ENCODE results near the gene STX5.

The STX5 gene

DNA sequence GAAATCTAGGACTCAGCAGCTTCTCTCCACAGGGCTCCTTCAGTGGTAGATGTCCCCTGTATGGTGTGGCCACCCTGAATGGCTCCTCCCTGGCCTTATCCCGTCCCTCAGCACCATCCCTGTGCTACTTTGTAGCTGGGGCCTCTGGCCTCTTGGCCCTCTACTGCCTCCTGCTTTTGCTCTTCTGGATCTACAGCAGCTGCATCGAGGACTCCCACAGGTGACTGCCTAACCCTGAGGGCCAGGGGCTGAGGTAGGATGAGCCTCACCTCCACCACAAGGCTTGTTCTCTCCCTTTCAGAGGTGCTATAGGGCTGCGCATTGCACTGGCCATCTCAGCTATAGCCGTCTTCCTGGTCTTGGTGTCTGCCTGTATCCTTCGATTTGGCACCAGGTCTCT is 42.9 kb downstream of the STX5 start:
- Histone ChIP-seq H3K4me2 (ENCODE audit: insufficient read depth, low read length) (peak overlapping the region; percentile 92), H3K79me2 (ENCODE audit: insufficient read depth, low read length) (peaks cover 59% of the 10 kb centered on the region), H3K9ac (ENCODE audit: low read depth, low read length) (peak overlapping the region; percentile 83; the same call in 1 of the 2 replicates)

DNA sequence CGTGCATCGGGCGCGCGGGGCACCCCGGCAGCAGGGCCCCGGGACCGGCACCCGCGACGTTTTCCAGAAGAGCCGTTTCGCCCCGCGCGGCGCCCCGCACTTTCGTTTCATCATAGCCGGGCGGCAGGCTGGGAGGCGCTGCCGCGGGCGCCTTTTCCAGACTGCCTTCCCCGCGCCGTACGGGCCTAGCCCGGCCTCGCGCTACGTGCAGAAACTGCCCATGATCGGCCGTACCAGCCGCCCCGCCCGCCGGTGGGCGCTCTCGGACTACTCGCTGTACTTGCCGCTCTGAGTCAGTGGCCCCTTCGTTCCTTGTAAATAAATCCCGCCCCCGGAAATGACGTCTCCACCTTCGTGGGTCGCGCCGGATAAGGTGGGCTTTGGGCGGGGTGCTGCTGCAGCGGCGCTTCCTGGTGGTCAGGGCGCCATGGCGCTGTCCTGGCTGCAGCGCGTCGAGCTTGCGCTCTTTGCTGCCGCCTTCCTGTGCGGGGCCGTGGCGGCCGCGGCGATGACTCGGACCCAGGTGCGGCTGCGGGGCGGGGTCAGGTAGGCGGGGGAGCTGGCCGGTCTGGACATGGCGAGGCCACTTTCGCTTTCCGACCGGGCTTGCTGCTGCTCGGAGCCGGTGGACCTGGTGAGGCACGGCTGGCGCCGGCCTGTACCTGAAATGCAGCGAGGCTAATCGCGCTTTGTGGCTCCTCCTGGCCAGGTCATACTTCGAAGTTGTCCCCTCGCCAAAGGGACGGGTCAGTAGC is 44.7 kb downstream of the STX5 start, which contains the start of gene TMEM179B:
Gene TMEM179B (plus strand): TSS at position 398 of the 755 bp plus-strand sequence. CDS start 30 bp downstream, at position 428.
- DNase-seq, result peak; percentile 98
- Histone ChIP-seq H3K4me1 (ENCODE audit: insufficient read depth, low read length) (peaks cover 50% of the 10 kb centered on the region), H3K9ac (ENCODE audit: low read depth, low read length) (peak within 1 kb of the TSS; percentile 83), H3K4me3 (ENCODE audit: low read depth in 1 of 2, low read length in 2 of 2) (peak within 1 kb of the TSS; percentile 88 to 93), H3K36me3 (ENCODE audit: insufficient read depth, low read length) (peaks cover 56% of the 10 kb centered on the region), H3K9me3 (ENCODE audit: insufficient read depth, low read length, severe bottlenecking) (no peaks in the 10 kb centered on the region), H3K27me3 (ENCODE audit: insufficient read depth, low read length, poor library complexity) (no peaks in the 10 kb centered on the region), H2AFZ (ENCODE audit: low read depth, low read length) (peak within 1 kb of the TSS; percentile 83), H3K79me2 (ENCODE audit: insufficient read depth, low read length) (peaks cover 57% of the 10 kb centered on the region), H3K27ac (ENCODE audit: low read length) (peak within 1 kb of the TSS; percentile 86), H4K20me1 (ENCODE audit: insufficient read depth, low read length) (no peaks in the 10 kb centered on the region), H3K4me2 (ENCODE audit: insufficient read depth, low read length) (peak within 1 kb of the TSS; percentile 92)
- peak; percentile 72 for ATAC-seq (ENCODE audit: insufficient read depth, low read depth)
- no peak for TF ChIP-seq EZH2 (IDR thresholded peaks at IDR 0.05; ENCODE audit: borderline replicate concordance, low read depth, low read length, severe bottlenecking)
- TF ChIP-seq, protein P1, sequence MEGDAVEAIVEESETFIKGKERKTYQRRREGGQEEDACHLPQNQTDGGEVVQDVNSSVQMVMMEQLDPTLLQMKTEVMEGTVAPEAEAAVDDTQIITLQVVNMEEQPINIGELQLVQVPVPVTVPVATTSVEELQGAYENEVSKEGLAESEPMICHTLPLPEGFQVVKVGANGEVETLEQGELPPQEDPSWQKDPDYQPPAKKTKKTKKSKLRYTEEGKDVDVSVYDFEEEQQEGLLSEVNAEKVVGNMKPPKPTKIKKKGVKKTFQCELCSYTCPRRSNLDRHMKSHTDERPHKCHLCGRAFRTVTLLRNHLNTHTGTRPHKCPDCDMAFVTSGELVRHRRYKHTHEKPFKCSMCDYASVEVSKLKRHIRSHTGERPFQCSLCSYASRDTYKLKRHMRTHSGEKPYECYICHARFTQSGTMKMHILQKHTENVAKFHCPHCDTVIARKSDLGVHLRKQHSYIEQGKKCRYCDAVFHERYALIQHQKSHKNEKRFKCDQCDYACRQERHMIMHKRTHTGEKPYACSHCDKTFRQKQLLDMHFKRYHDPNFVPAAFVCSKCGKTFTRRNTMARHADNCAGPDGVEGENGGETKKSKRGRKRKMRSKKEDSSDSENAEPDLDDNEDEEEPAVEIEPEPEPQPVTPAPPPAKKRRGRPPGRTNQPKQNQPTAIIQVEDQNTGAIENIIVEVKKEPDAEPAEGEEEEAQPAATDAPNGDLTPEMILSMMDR (IDR thresholded peaks at IDR 0.05; ENCODE audit: borderline replicate concordance, extremely low read depth, low read length, poor library complexity, severe bottlenecking), result peak; percentile 72

More for the DNA sequence above, 42.9 kb downstream of the STX5 start:
- Histone ChIP-seq H3K4me3 (ENCODE audit: low read depth in 1 of 2, low read length in 2 of 2) (peak overlapping the region in 1 of 2 experiments; percentile 93; a peak in 2 of 4 replicates), H3K4me1 (ENCODE audit: insufficient read depth, low read length) (peaks cover 61% of the 10 kb centered on the region), H4K20me1 (ENCODE audit: insufficient read depth, low read length) (no peaks in the 10 kb centered on the region), H3K27ac (ENCODE audit: low read length) (no peak overlapping the region), H2AFZ (ENCODE audit: low read depth, low read length) (no peak overlapping the region), H3K36me3 (ENCODE audit: insufficient read depth, low read length) (peaks cover 60% of the 10 kb centered on the region), H3K9me3 (ENCODE audit: insufficient read depth, low read length, severe bottlenecking) (no peaks in the 10 kb centered on the region), H3K27me3 (ENCODE audit: insufficient read depth, low read length, poor library complexity) (no peaks in the 10 kb centered on the region)
- DNase-seq (no peak), ATAC-seq (ENCODE audit: insufficient read depth, low read depth) (no peak)
- TF ChIP-seq EZH2 (IDR thresholded peaks at IDR 0.05; ENCODE audit: borderline replicate concordance, low read depth, low read length, severe bottlenecking), result no peak
- TF ChIP-seq, protein P1 (IDR thresholded peaks at IDR 0.05; ENCODE audit: borderline replicate concordance, extremely low read depth, low read length, poor library complexity, severe bottlenecking), result peak; percentile 13

DNA sequence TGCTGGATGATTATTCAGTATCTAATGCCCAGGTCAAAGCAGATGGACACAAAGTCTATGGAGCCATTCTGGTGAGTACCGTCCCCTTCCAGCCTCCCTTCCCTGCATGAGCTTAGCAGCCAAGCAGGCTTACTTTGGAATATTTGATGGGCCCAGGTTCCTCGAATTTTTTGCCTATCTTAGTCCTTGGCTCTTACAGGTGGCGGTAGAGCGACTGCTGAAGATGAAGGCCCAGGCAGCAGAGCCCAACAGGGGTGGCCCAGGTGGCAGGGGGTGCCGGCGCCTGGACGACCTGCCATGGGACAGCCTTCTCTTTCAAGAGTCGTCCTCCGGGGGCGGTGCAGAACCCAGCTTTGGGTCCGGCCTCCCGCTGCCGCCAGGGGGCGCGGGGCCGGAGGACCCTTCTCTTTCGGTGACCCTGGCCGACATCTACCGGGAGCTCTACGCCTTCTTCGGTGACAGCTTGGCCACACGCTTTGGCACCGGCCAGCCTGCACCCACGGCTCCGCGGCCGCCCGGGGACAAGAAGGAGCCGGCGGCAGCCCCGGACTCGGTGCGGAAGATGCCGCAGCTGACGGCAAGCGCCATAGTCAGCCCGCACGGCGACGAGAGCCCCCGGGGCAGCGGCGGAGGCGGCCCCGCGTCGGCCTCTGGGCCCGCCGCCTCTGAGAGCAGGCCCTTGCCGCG is 45.4 kb downstream of the STX5 start:
- H3K4me2 ChIP-seq (ENCODE audit: insufficient read depth, low read length), result peak overlapping the region; percentile 92
- H4K20me1 ChIP-seq (ENCODE audit: insufficient read depth, low read length), result no peaks in the 10 kb centered on the region
- peak overlapping the region; percentile 88 to 93; a peak in 3 of 4 replicates for H3K4me3 ChIP-seq (ENCODE audit: low read depth in 1 of 2, low read length in 2 of 2)
- no peaks in the 10 kb centered on the region for H3K9me3 ChIP-seq (ENCODE audit: insufficient read depth, low read length, severe bottlenecking)
- peak overlapping the region; percentile 83 for H2AFZ ChIP-seq (ENCODE audit: low read depth, low read length)
- DNase-seq (peak; percentile 85), ATAC-seq (ENCODE audit: insufficient read depth, low read depth) (peak; percentile 73)
- H3K9ac ChIP-seq (ENCODE audit: low read depth, low read length), result peak overlapping the region; percentile 83
- no peaks in the 10 kb centered on the region for H3K27me3 ChIP-seq (ENCODE audit: insufficient read depth, low read length, poor library complexity)
- H3K36me3 ChIP-seq (ENCODE audit: insufficient read depth, low read length), result peaks cover 57% of the 10 kb centered on the region
- peaks cover 51% of the 10 kb centered on the region for H3K79me2 ChIP-seq (ENCODE audit: insufficient read depth, low read length)
- no peak for TF ChIP-seq EZH2 (IDR thresholded peaks at IDR 0.05; ENCODE audit: borderline replicate concordance, low read depth, low read length, severe bottlenecking)
- TF ChIP-seq, protein P1 (IDR thresholded peaks at IDR 0.05; ENCODE audit: borderline replicate concordance, extremely low read depth, low read length, poor library complexity, severe bottlenecking), result peak; percentile 96
- peaks cover 47% of the 10 kb centered on the region for H3K4me1 ChIP-seq (ENCODE audit: insufficient read depth, low read length)
- H3K27ac ChIP-seq (ENCODE audit: low read length), result peak overlapping the region; percentile 86
